Stimulated activated naive B cell treated with anti-CD40 and anti-IgM and Interleukin-4, amounts not matched to agents 10 μg/mL and 1 μg/mL and 100 μg/mL, for 72 hours (primary cell): Measurements from ENCODE around the gene MYO7A.

Experiments
- ATAC-seq, 2 donors: fragments of 150-1000 bp; cut with Tn5 transposase; replicated peaks; 2 replicates each; pipeline ENCODE4 v1.10.0; 2021; ENCODE audit warnings: moderate library complexity in 1 of 2
- DNase-seq: peaks from one replicate; pipeline ENCODE4 v3.0.0; 2021
- H3K27ac Mint-ChIP-seq: one replicate; pipeline ENCODE4 v1.8.0; 2022; ENCODE audit warnings: mild to moderate bottlenecking, mixed read lengths
- H3K27me3 Mint-ChIP-seq, 2 donors: one replicate each; pipeline ENCODE4 v1.8.0; 2022; ENCODE audit warnings: mixed read lengths in 2 of 2
- H3K36me3 Mint-ChIP-seq, 2 donors: one replicate each; pipeline ENCODE4 v1.8.0; 2022; ENCODE audit warnings: mixed read lengths in 2 of 2, mild to moderate bottlenecking in 1 of 2
- H3K4me1 Mint-ChIP-seq, 2 donors: one replicate each; pipeline ENCODE4 v1.8.0; 2022; ENCODE audit warnings: mixed read lengths in 2 of 2, mild to moderate bottlenecking in 1 of 2
- H3K4me3 Mint-ChIP-seq, 2 donors: one replicate each; pipeline ENCODE4 v1.8.0; 2022; ENCODE audit warnings: mild to moderate bottlenecking in 2 of 2, mixed read lengths in 2 of 2, moderate library complexity in 1 of 2
- H3K9me3 Mint-ChIP-seq, 2 donors: one replicate each; pipeline ENCODE4 v1.8.0; 2022; ENCODE audit warnings: mixed read lengths in 2 of 2, mild to moderate bottlenecking in 1 of 2

MYO7A gene

GRCh38 chr11:77207019-77207485, 79.0 kb downstream of the MYO7A start:
- H3K27me3 Mint-ChIP-seq, result peaks cover 5% of the 10 kb centered on the region in 2 donors
- H3K36me3 Mint-ChIP-seq, result no peaks in the 10 kb centered on the region
- peaks cover 0 to 4% of the 10 kb centered on the region in 2 donors for H3K4me1 Mint-ChIP-seq
- ATAC-seq (no peak), DNase-seq (no peak)
- no peaks in the 10 kb centered on the region for H3K9me3 Mint-ChIP-seq
- H3K4me3 Mint-ChIP-seq, result no peak overlapping the region
- peak overlapping the region; percentile 2 for H3K27ac Mint-ChIP-seq

GRCh38 chr11:77207618-77208313, 79.7 kb downstream of the MYO7A start:
- no peak overlapping the region for H3K27ac Mint-ChIP-seq
- no peak for ATAC-seq
- H3K9me3 Mint-ChIP-seq, result no peaks in the 10 kb centered on the region
- no peak overlapping the region for H3K4me3 Mint-ChIP-seq
- peaks cover 0 to 4% of the 10 kb centered on the region in 2 donors for H3K4me1 Mint-ChIP-seq
- H3K36me3 Mint-ChIP-seq, result no peaks in the 10 kb centered on the region
- H3K27me3 Mint-ChIP-seq, result peaks cover 5% of the 10 kb centered on the region in 2 donors
- DNase-seq, result no peak

GRCh38 chr11:77208535-77208934, 80.5 kb downstream of the MYO7A start:
- H3K9me3 Mint-ChIP-seq, result no peaks in the 10 kb centered on the region
- DNase-seq (no peak), ATAC-seq (no peak)
- H3K4me3 Mint-ChIP-seq, result no peak overlapping the region
- H3K36me3 Mint-ChIP-seq, result no peaks in the 10 kb centered on the region
- H3K27ac Mint-ChIP-seq, result no peak overlapping the region
- peaks cover 5% of the 10 kb centered on the region in 2 donors for H3K27me3 Mint-ChIP-seq
- peaks cover 0 to 4% of the 10 kb centered on the region in 2 donors for H3K4me1 Mint-ChIP-seq

DNA sequence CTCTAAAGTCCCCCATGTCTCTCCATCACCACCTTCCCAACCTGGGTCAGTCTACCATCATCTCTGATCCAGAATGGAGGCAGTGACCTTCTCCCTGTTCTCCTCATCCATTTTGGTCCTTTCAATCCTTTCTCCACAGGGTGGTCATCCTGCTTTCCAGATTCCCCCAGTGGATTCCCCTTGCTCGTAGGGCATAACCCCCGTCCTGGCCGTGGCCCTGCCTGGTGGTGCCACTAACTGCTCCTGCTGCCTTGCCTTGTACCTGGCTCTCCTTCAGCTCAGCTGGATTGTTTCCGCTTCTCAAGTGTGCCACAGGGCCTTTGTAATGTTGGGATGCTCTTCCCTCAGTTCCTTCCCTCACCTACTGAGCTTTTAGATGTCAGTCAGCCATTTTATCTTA, 81.6 kb downstream of the MYO7A start:
- no peaks in the 10 kb centered on the region for H3K36me3 Mint-ChIP-seq
- peaks cover 0 to 2% of the 10 kb centered on the region in 2 donors for H3K4me1 Mint-ChIP-seq
- H3K9me3 Mint-ChIP-seq, result no peaks in the 10 kb centered on the region
- DNase-seq, result no peak
- ATAC-seq, result no peak
- H3K4me3 Mint-ChIP-seq, result no peak overlapping the region
- no peak overlapping the region for H3K27ac Mint-ChIP-seq
- H3K27me3 Mint-ChIP-seq, result peaks cover 5% of the 10 kb centered on the region in 2 donors

DNA sequence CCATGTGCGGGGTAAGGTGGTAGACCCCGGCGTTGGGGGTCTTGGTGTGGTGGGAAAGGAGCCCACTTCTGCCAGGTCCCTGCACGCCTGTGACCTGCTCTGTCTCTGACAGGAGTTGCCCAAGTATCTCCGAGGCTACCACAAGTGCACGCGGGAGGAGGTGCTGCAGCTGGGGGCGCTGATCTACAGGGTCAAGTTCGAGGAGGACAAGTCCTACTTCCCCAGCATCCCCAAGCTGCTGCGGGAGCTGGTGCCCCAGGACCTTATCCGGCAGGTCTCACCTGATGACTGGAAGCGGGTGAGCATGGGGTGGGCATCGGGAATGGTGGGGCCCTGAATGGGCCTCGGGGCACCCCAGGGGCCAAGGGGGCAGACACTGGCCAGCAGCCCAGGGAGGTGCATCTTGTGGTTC, 83.0 kb downstream of the MYO7A start:
- H3K4me3 Mint-ChIP-seq, result no peak overlapping the region
- DNase-seq (no peak), ATAC-seq (no peak)
- H3K4me1 Mint-ChIP-seq, result peaks cover 5 to 8% of the 10 kb centered on the region in 2 donors
- H3K27ac Mint-ChIP-seq, result no peak overlapping the region
- H3K27me3 Mint-ChIP-seq, result peaks cover 5 to 9% of the 10 kb centered on the region in 2 donors
- no peaks in the 10 kb centered on the region for H3K9me3 Mint-ChIP-seq
- H3K36me3 Mint-ChIP-seq, result no peaks in the 10 kb centered on the region

- peaks cover under 1 to 5% of the 10 kb centered on the region in 2 donors for H3K27me3 Mint-ChIP-seq
- no peak overlapping the region for H3K4me3 Mint-ChIP-seq
- ATAC-seq (no peak), DNase-seq (no peak)
- H3K4me1 Mint-ChIP-seq, result peaks cover 6 to 14% of the 10 kb centered on the region in 2 donors
- H3K27ac Mint-ChIP-seq, result no peak overlapping the region
- H3K9me3 Mint-ChIP-seq, result no peaks in the 10 kb centered on the region
- no peaks in the 10 kb centered on the region for H3K36me3 Mint-ChIP-seq
Measured at GRCh38 chr11:77211594-77212251, 83.7 kb downstream of the MYO7A start.

DNA sequence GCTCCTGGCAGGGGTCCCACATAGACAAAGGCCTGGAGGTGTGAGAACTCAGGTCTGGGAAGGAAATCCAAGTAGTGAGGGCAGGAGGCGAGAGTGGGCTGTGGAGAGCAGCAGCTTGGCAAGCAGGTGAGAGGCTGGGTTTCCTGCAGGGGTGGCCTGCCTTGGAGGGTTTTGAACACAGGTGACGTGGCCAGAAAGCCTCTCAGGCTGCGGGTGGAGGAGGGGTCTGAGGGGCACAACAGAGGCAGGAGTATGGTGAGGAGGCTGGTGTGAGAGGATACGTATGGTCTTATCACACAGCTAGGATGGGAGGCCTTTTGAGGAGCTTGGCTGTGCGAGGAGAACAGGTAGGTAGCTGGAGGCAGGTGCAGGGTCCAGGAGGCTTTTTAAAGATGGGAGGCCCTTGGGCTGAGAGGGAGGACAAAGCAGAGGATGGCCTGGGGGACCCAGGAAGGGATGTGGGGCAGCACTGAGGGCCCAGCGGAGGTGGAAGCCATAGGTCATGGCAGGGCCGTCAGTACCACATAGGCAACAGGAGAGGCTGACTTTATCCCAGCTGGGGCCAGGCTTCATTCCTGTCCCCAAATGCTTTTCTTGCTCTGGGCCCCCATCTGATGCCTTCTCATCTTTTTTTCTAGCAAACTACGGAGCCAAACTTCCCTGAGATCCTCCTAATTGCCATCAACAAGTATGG, 84.4 kb downstream of the MYO7A start:
- peak overlapping the region; percentile 60 for H3K27ac Mint-ChIP-seq
- H3K4me3 Mint-ChIP-seq, result no peak overlapping the region
- ATAC-seq (no peak), DNase-seq (no peak)
- H3K27me3 Mint-ChIP-seq, result peaks cover 0 to 4% of the 10 kb centered on the region in 2 donors
- H3K4me1 Mint-ChIP-seq, result peaks cover 11 to 22% of the 10 kb centered on the region in 2 donors
- H3K9me3 Mint-ChIP-seq, result no peaks in the 10 kb centered on the region
- no peaks in the 10 kb centered on the region for H3K36me3 Mint-ChIP-seq

DNA sequence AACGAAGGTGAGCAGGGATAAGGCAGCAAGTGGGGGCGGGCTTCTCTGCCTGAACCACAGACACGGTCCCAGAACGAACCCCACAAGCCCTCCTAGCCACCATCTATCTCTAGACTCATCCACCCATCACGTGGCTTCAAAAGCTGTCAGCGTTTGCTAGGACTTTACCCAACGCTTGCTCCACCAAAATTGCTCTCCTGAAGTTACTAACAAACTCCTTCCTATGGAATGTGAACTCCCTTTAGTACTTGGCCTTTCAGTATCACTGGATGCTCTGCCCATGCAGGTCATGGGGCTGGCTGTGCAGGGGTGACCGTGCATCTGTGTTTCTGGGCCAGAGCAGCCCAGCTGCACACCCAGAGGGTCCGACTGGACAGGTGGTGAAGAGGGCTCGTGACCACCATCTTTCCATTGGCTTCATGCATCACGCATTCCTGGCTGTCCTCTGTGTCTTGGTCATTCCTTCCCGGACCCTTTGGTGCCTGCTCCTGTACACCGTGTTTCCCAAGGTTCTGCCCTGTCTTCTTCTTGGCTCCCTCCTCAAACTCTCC, 85.1 kb downstream of the MYO7A start:
- DNase-seq (no peak), ATAC-seq (no peak)
- peaks cover 0 to 4% of the 10 kb centered on the region in 2 donors for H3K27me3 Mint-ChIP-seq
- peaks cover 12 to 23% of the 10 kb centered on the region in 2 donors for H3K4me1 Mint-ChIP-seq
- no peaks in the 10 kb centered on the region for H3K36me3 Mint-ChIP-seq
- H3K4me3 Mint-ChIP-seq, result no peak overlapping the region
- H3K9me3 Mint-ChIP-seq, result no peaks in the 10 kb centered on the region
- no peak overlapping the region for H3K27ac Mint-ChIP-seq

DNA sequence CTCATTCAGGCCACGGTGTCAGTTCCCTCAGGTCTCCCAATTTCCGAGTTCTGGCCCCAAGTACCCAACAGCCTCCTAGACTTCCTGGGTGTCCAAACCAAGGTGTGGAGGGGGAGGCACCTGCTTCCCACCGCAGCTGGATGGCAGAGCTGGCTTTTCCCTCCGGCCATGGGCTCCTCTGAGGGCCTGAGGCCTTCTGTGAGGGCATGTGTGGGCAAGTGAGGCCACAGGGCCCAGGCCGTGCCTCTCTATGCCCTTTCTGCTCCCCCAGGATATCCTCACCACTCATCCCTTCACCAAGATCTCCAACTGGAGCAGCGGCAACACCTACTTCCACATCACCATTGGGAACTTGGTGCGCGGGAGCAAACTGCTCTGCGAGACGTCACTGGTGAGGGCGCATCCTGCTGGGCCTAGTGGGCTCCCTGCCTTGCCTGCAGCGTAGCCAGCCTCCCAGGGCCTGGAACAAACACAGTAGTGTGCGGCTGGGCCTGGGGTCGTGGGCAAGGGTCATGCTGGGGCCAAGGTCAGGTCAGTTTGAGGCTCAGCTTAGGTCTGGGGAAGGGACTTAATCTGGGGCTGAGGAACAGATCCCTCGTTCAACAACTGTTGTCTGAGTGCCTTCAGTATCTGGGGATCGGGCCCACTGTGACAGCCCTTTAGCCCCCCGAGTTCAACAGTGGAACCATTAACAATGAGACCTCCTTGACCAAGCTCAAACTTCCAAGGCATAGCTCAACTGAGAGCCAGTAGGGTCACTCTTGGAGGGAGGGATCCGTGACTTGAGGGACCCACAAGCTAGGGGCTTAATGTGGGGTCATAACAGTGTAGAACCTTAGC, 85.8 kb downstream of the MYO7A start:
- H3K4me1 Mint-ChIP-seq, result peaks cover 12 to 23% of the 10 kb centered on the region in 2 donors
- no peaks in the 10 kb centered on the region for H3K9me3 Mint-ChIP-seq
- H3K27ac Mint-ChIP-seq, result no peak overlapping the region
- peaks cover 0 to 4% of the 10 kb centered on the region in 2 donors for H3K27me3 Mint-ChIP-seq
- no peak for DNase-seq
- no peak for ATAC-seq
- no peak overlapping the region for H3K4me3 Mint-ChIP-seq
- H3K36me3 Mint-ChIP-seq, result no peaks in the 10 kb centered on the region

DNA sequence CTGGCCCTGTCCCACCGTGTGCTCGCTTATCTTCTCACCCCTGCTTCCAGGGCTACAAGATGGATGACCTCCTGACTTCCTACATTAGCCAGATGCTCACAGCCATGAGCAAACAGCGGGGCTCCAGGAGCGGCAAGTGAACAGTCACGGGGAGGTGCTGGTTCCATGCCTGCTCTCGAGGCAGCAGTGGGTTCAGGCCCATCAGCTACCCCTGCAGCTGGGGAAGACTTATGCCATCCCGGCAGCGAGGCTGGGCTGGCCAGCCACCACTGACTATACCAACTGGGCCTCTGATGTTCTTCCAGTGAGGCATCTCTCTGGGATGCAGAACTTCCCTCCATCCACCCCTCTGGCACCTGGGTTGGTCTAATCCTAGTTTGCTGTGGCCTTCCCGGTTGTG, 86.5 kb downstream of the MYO7A start:
- Mint-ChIP-seq H3K4me3 (no peak overlapping the region), H3K4me1 (peaks cover 12 to 23% of the 10 kb centered on the region in 2 donors), H3K27ac (no peak overlapping the region), H3K36me3 (no peaks in the 10 kb centered on the region), H3K9me3 (no peaks in the 10 kb centered on the region), H3K27me3 (peaks cover 0 to 4% of the 10 kb centered on the region in 2 donors)
- DNase-seq (no peak), ATAC-seq (no peak)

GRCh38 chr11:77215106-77215505, 87.1 kb downstream of the MYO7A start:
- Mint-ChIP-seq H3K27ac (no peak overlapping the region), H3K36me3 (no peaks in the 10 kb centered on the region), H3K27me3 (peaks cover 4 to 5% of the 10 kb centered on the region in 2 donors), H3K9me3 (no peaks in the 10 kb centered on the region), H3K4me1 (peaks cover 12 to 23% of the 10 kb centered on the region in 2 donors), H3K4me3 (no peak overlapping the region)
- DNase-seq, result no peak
- no peak for ATAC-seq

DNA sequence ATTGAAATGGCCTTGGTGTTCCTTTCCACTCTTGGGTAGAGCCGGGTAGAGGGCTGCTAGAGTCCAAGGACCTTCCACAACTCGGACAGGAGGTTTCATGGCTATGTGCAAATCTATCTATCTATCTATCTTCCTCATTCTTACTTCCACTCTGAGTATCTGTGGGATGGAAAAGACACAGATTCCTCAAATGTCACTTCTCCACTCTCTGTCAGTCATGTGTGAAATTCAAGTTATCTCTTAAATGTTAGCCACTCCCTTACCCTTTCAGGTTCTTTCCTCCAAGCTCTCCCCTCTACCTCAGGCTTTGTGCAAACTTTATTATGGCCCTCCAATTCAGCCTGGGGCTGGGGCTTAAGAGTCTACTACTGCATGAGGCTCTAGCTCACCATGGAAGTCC, 89.1 kb downstream of the MYO7A start:
- ATAC-seq (peak; percentile 93 to 95), DNase-seq (no peak)
- H3K27ac Mint-ChIP-seq, result no peak overlapping the region
- peaks cover 7 to 17% of the 10 kb centered on the region in 2 donors for H3K27me3 Mint-ChIP-seq
- no peaks in the 10 kb centered on the region for H3K36me3 Mint-ChIP-seq
- H3K4me1 Mint-ChIP-seq, result peaks cover 12 to 23% of the 10 kb centered on the region in 2 donors
- peak overlapping the region in 1 of 2 donors; percentile 0 for H3K4me3 Mint-ChIP-seq
- no peaks in the 10 kb centered on the region for H3K9me3 Mint-ChIP-seq

DNA sequence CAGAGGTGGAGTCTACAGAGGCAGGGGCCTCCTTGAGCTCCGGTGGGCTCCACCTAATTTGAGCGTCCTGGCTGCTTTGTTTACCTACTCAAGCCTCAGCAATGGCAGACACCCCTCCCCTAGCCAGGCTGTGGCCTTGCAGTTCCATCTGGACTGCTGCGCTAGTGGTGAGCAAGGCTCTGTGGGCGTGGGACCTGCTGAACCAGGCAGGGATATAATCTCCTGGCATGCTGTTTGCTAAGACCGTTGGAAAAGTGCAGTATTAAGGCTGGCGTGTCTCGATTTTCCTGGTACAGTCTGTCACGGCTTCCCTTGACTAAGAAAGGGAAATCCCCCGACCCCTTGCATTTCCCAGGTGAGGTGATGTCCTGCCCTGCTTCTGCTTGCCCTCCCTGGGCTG, 95.8 kb downstream of the MYO7A start:
- Mint-ChIP-seq H3K4me3 (no peak overlapping the region), H3K27me3 (peaks cover 29 to 54% of the 10 kb centered on the region in 2 donors)
- ATAC-seq, result no peak

More for the DNA sequence above, 95.8 kb downstream of the MYO7A start:
- no peak for DNase-seq
- Mint-ChIP-seq H3K36me3 (peaks cover 0 to 4% of the 10 kb centered on the region in 2 donors), H3K27ac (no peak overlapping the region), H3K9me3 (peaks cover 3% of the 10 kb centered on the region in 2 donors), H3K4me1 (no peaks in the 10 kb centered on the region)
